HFFc6 (cell line): ENCODE measurements around the gene JPH2. TPM values are rescaled to one million over a fixed set of nuclear protein-coding genes. Genes with fewer than 3 reads are reported as not detected.
A peak's percentile ranks its signal among the peaks of the same experiment; 100 is the strongest.

ENCODE experiments used
- DNase-seq: peaks from one replicate; pipeline ENCODE4 v3.0.0-alpha.2; 2018
- H3K27ac Mint-ChIP-seq: 2 replicates; pipeline ENCODE4 v1.8.0; 2020; ENCODE audit warnings: mild to moderate bottlenecking, mixed read lengths
- H3K27me3 Mint-ChIP-seq: 2 replicates; pipeline ENCODE4 v1.8.0; 2021; ENCODE audit warnings: mild to moderate bottlenecking, moderate library complexity, mixed read lengths; ENCODE audit not compliant: insufficient read depth
- H3K36me3 Mint-ChIP-seq: 2 replicates; pipeline ENCODE4 v1.8.0; 2021; ENCODE audit warnings: low read depth, mixed read lengths
- H3K4me1 Mint-ChIP-seq: 2 replicates; pipeline ENCODE4 v1.8.0; 2020; ENCODE audit warnings: low read depth, mixed read lengths
- H3K4me3 Mint-ChIP-seq: 2 replicates; pipeline ENCODE4 v1.8.0; 2020; ENCODE audit warnings: mild to moderate bottlenecking, moderate library complexity, mixed read lengths
- H3K9me3 Mint-ChIP-seq: 2 replicates; pipeline ENCODE4 v1.8.0; 2020; ENCODE audit warnings: mild to moderate bottlenecking, mixed read lengths
- total RNA-seq, 6 experiments: library from RNA; stranded (reverse); fragmentation: NEBNext Ultra II Directional; extraction: Animal tissue kit (Norgen Biotek cat#: 25700); gene quantifications; 2 replicates in 1 of 6; 3 replicates in 5 of 6; pipeline ENCODE4 v1.2.3, GENCODE V29; 2021
- TF ChIP-seq, protein P1 (sequence below): fragments of 200-600 bp; sonication (generic); IDR thresholded peaks from 2 replicates; pipeline ENCODE4 v1.5.0; 2021; ENCODE audit warnings: antibody characterized with exemption, mild to moderate bottlenecking

The JPH2 gene
- total RNA-seq, 6 experiments from 2014 or later = 9.7 to 14.4 (median 13.5) TPM

DNA sequence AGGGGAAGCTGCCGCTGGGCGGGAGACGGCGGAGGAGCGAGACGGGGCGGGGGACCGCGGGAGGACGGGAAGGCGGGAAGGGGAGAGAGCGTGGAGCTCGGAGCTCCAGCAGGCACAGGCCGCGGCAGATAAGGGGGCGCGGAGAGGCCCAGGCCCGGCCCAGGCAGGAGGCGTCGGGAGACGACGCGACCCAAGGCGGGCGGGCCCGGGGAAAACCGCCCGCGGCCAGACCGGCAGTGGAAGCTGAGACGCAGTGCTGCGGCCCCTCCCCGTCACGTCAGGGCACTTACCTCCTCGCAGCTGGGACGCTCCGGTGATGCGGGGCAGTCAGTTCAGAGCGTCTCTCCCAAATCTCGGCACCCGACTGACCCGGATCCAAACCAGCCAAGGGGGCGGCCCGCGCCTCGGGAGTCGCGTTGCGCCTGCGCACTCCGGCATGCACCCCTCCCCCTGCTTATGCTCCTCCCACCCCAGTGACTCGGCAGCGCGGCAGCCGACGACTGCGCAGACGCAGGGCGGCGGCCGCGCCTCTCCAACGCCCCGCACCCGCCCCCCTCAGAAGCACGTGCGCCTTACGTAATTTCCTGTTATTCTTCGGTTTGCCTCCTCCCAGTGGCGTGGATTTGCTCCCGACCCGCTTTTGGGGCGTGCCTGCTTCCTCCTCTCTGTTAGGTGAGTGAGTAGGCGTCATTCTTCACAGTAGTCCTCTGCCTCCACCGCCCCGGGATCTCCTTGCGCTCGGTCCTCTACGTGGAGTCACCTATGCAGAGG lies 23.6 kb upstream of the JPH2 start, which contains the start of gene OSER1:
TSS of gene OSER1 (minus strand) at position 366 of the 771 bp plus-strand sequence. CDS start 3,814 bp downstream, outside the sequence.
- H3K27me3 Mint-ChIP-seq = peaks cover 5% of the 10 kb centered on the region
- TF ChIP-seq, protein P1, sequence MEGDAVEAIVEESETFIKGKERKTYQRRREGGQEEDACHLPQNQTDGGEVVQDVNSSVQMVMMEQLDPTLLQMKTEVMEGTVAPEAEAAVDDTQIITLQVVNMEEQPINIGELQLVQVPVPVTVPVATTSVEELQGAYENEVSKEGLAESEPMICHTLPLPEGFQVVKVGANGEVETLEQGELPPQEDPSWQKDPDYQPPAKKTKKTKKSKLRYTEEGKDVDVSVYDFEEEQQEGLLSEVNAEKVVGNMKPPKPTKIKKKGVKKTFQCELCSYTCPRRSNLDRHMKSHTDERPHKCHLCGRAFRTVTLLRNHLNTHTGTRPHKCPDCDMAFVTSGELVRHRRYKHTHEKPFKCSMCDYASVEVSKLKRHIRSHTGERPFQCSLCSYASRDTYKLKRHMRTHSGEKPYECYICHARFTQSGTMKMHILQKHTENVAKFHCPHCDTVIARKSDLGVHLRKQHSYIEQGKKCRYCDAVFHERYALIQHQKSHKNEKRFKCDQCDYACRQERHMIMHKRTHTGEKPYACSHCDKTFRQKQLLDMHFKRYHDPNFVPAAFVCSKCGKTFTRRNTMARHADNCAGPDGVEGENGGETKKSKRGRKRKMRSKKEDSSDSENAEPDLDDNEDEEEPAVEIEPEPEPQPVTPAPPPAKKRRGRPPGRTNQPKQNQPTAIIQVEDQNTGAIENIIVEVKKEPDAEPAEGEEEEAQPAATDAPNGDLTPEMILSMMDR = no peak; the same call in 1 of the 2 replicates
- H3K4me3 Mint-ChIP-seq = peak within 1 kb of the TSS; percentile 98
- peaks cover 57% of the 10 kb centered on the region for H3K4me1 Mint-ChIP-seq
- peak within 1 kb of the TSS; percentile 96 for H3K27ac Mint-ChIP-seq
- H3K36me3 Mint-ChIP-seq = peaks cover 36% of the 10 kb centered on the region
- H3K9me3 Mint-ChIP-seq = no peaks in the 10 kb centered on the region
- DNase-seq = peak; percentile 97

DNA sequence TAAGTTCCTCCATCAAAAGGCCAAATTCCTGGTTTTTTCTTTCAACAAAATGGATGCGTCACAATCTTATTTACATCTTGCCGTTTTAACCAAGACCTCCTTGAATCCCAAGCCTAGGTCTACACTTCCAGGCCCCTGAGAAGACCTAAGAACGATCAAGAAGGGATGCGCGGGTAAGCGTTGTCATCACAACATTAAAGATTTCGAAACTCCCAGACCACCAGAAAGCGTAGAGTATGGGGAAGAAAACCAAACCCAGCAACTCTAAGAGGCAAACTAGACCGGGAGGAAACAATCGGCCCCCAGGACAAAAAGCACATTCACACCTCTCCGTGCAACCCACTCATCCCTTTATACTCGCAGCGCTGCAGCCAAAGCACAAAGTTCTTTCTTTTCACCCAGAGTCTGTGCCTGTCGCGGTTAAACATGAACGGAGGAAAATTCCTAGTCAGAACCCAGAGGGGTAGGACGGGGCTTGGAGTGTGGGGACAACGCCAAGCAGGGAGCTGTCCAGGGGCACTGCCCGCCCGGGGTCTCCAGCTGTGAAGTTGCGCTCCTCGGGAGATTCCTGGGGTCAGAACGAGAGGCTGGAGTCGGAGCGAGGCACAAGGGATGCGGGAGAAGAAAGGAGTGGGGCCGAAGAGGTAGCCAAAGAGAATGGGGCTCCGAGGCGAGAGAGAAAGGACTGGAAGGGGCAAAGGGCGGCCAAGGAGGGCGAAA lies 22.9 kb upstream of the JPH2 start:
- Mint-ChIP-seq H3K4me3 (peak overlapping the region; percentile 98), H3K4me1 (peaks cover 59% of the 10 kb centered on the region), H3K27ac (peak overlapping the region; percentile 96), H3K9me3 (no peaks in the 10 kb centered on the region), H3K27me3 (peaks cover 5% of the 10 kb centered on the region), H3K36me3 (peaks cover 42% of the 10 kb centered on the region)
- TF ChIP-seq, protein P1 = no peak
- DNase-seq = peak; percentile 5

DNA sequence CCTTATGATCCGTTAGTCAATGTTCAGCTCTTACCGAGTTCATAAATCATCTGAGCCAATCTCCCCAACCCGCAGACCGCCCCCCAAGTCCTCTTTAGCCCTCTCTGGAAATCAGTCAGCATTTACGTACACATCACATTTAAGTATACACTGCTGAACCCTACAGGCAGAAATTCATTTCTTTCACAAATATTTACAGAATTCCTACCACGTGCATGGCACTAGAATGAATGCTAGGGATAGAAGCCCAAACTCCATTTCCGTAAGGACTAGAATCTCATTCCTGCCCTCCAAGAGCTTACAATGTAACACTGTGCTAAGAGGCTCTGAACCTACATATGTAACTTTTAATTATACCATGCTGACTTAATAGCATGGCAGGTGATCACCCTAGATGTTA lies 21.8 kb upstream of the JPH2 start:
- Mint-ChIP-seq H3K4me1 (peaks cover 69% of the 10 kb centered on the region), H3K36me3 (peaks cover 43% of the 10 kb centered on the region), H3K27ac (peak overlapping the region; percentile 96), H3K27me3 (peaks cover 5% of the 10 kb centered on the region), H3K4me3 (peak overlapping the region; percentile 98), H3K9me3 (no peaks in the 10 kb centered on the region)
- TF ChIP-seq, protein P1 = peak; percentile 31
- peak; percentile 55 for DNase-seq

DNA sequence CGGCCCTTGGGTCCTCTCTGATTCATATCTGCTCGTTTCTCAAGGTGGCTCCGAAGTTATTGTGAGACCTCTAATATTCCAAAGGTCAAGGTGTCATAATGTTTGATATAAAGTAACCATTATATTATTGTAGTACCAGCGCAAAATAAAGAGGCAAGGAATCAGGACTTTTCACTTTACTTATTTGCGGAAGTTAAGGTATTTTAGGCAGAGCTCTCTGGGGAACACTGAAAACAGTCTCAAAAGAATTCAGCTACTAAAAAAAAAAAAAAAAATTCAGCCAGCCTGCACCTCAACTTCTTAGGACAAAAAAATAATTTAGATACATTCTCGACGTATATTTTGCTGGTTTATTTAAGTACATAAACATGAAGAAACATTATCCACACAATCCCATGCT lies 21.2 kb upstream of the JPH2 start:
- peaks cover 75% of the 10 kb centered on the region for H3K4me1 Mint-ChIP-seq
- H3K9me3 Mint-ChIP-seq = no peaks in the 10 kb centered on the region
- TF ChIP-seq, protein P1 = no peak
- H3K4me3 Mint-ChIP-seq = peak overlapping the region; percentile 98
- no peak for DNase-seq
- H3K27ac Mint-ChIP-seq = peak overlapping the region; percentile 96
- peaks cover 43% of the 10 kb centered on the region for H3K36me3 Mint-ChIP-seq
- H3K27me3 Mint-ChIP-seq = peaks cover 5% of the 10 kb centered on the region

GRCh38 chr20:44207126-44207723 lies 20.2 kb upstream of the JPH2 start:
- Mint-ChIP-seq H3K4me3 (peak overlapping the region; percentile 98), H3K27me3 (peaks cover 5% of the 10 kb centered on the region), H3K36me3 (peaks cover 52% of the 10 kb centered on the region), H3K9me3 (no peaks in the 10 kb centered on the region), H3K4me1 (peaks cover 83% of the 10 kb centered on the region), H3K27ac (peak overlapping the region; percentile 60)
- TF ChIP-seq, protein P1 = no peak
- no peak for DNase-seq
